Measurements from ENCODE around the gene ARHGAP4. TPM values are rescaled to one million over a fixed set of nuclear protein-coding genes. Genes with fewer than 3 reads are reported as not detected.

ARHGAP4 gene
- polyA plus RNA-seq, 3 donors, result 51.5 to 508 (median 64.4) TPM

- no peak overlapping the region for H3K27ac Mint-ChIP-seq
- no peak for DNase-seq
- H3K27me3 Mint-ChIP-seq (ENCODE audit: low read depth in 3 of 3), result peaks cover 38 to 72% (median 65%) of the 10 kb centered on the region in 3 donors
- peak overlapping the region in 1 of 2 donors; percentile 30 for H3K4me3 Mint-ChIP-seq
- H3K4me1 Mint-ChIP-seq, result peaks cover 2% of the 10 kb centered on the region
- Histone ChIP-seq H3K27ac (ENCODE audit: low read depth in 1 of 2, low read length in 2 of 2) (no peak overlapping the region), H2AFZ (ENCODE audit: insufficient read depth, low read depth, low read length, poor library complexity, severe bottlenecking) (no peak overlapping the region), H3K4me3 (replicated peaks in 1 of 3; ENCODE audit: low read depth in 2 of 3, low read length in 3 of 3) (no peak overlapping the region), H3K4me1 (ENCODE audit: control insufficient read depth in 1 of 2, insufficient read depth in 2 of 2, low read length in 2 of 2) (no peaks in the 10 kb centered on the region), H3K36me3 (replicated peaks in 1 of 2; ENCODE audit: control insufficient read depth in 1 of 2, insufficient read depth in 2 of 2, low read length in 2 of 2) (no peaks in the 10 kb centered on the region), H3K9me3 (replicated peaks in 1 of 2; ENCODE audit: control insufficient read depth in 1 of 2, insufficient read depth in 1 of 2, low read length in 2 of 2) (peaks cover 0 to 4% of the 10 kb centered on the region in 2 donors), H4K20me1 (ENCODE audit: insufficient read depth, low read length) (peaks cover 3% of the 10 kb centered on the region), H3K27me3 (ENCODE audit: control insufficient read depth in 2 of 2, insufficient read depth in 2 of 2, low read length in 2 of 2) (peaks cover 7 to 37% of the 10 kb centered on the region in 2 donors), H3K9ac (ENCODE audit: insufficient read depth, low read length, poor library complexity, severe bottlenecking) (no peak overlapping the region), H3K4me2 (replicated peaks; ENCODE audit: extremely low read depth, low read length, poor library complexity, severe bottlenecking) (no peak overlapping the region), H3K79me2 (ENCODE audit: insufficient read depth, low read length) (no peaks in the 10 kb centered on the region)
- H3K36me3 Mint-ChIP-seq, result no peaks in the 10 kb centered on the region
- WGBS (ENCODE audit: insufficient coverage), result 14% methylated on average over 7 of the region's 28 CpGs
- TF ChIP-seq CTCF (IDR thresholded peaks at IDR 0.05), result no peak
- intact Hi-C loops (cut with micrococcal nuclease), result no loop called here
- peaks cover 0 to 8% (median 0%) of the 10 kb centered on the region in 7 donors for H3K9me3 Mint-ChIP-seq
Observed at GRCh38 chrX:153878969-153879653, 47.0 kb downstream of the ARHGAP4 start.

- intact Hi-C loops (cut with micrococcal nuclease), result no loop called here
- H3K4me3 ChIP-seq (replicated peaks in 1 of 3; ENCODE audit: low read depth in 2 of 3, low read length in 3 of 3), result no peak overlapping the region
- Mint-ChIP-seq H3K4me1 (peaks cover 2% of the 10 kb centered on the region), H3K27me3 (ENCODE audit: low read depth in 3 of 3) (peaks cover 35 to 67% (median 66%) of the 10 kb centered on the region in 3 donors), H3K9me3 (peaks cover 0 to 2% (median 0%) of the 10 kb centered on the region in 7 donors), H3K4me3 (peak overlapping the region in 1 of 2 donors; percentile 35), H3K27ac (no peak overlapping the region), H3K36me3 (no peaks in the 10 kb centered on the region)
- H2AFZ ChIP-seq (ENCODE audit: insufficient read depth, low read depth, low read length, poor library complexity, severe bottlenecking), result no peak overlapping the region
- DNase-seq, result no peak
- no CpG with 5 or more reads among the region's 5 CpGs for WGBS (ENCODE audit: insufficient coverage)
- H3K4me2 ChIP-seq (replicated peaks; ENCODE audit: extremely low read depth, low read length, poor library complexity, severe bottlenecking), result no peak overlapping the region
- peaks cover 0 to 4% of the 10 kb centered on the region in 2 donors for H3K9me3 ChIP-seq (replicated peaks in 1 of 2; ENCODE audit: control insufficient read depth in 1 of 2, insufficient read depth in 1 of 2, low read length in 2 of 2)
- no peaks in the 10 kb centered on the region for H3K4me1 ChIP-seq (ENCODE audit: control insufficient read depth in 1 of 2, insufficient read depth in 2 of 2, low read length in 2 of 2)
- no peak overlapping the region for H3K9ac ChIP-seq (ENCODE audit: insufficient read depth, low read length, poor library complexity, severe bottlenecking)
- no peaks in the 10 kb centered on the region for H3K36me3 ChIP-seq (replicated peaks in 1 of 2; ENCODE audit: control insufficient read depth in 1 of 2, insufficient read depth in 2 of 2, low read length in 2 of 2)
- no peak for TF ChIP-seq CTCF (IDR thresholded peaks at IDR 0.05)
- H3K27ac ChIP-seq (ENCODE audit: low read depth in 1 of 2, low read length in 2 of 2), result no peak overlapping the region
- H4K20me1 ChIP-seq (ENCODE audit: insufficient read depth, low read length), result peaks cover 3% of the 10 kb centered on the region
- H3K27me3 ChIP-seq (ENCODE audit: control insufficient read depth in 2 of 2, insufficient read depth in 2 of 2, low read length in 2 of 2), result peaks cover 4 to 29% of the 10 kb centered on the region in 2 donors
- no peaks in the 10 kb centered on the region for H3K79me2 ChIP-seq (ENCODE audit: insufficient read depth, low read length)
Observed at GRCh38 chrX:153878345-153878744, 47.7 kb downstream of the ARHGAP4 start.
